Activated T-helper 1 cell treated with Interleukin-2 at 50 U/mL for 16 hours (primary cell): ENCODE measurements around the gene PCDHA4.
"Not testable (repeated sequence)": the region's sequence is repeated elsewhere in the genome, so short reads cannot be mapped to it uniquely, and the experiment has no call there.

Source experiments
- DNase-seq: peaks from one replicate; pipeline ENCODE4 v3.0.0-alpha.2; 2020; ENCODE audit warnings: low read depth

Gene PCDHA4

GRCh38 chr5:140806834-140807775, at the start of gene PCDHA4:
Gene PCDHA4 (plus strand): TSS chr5:140807068.
- no peak for DNase-seq

DNA sequence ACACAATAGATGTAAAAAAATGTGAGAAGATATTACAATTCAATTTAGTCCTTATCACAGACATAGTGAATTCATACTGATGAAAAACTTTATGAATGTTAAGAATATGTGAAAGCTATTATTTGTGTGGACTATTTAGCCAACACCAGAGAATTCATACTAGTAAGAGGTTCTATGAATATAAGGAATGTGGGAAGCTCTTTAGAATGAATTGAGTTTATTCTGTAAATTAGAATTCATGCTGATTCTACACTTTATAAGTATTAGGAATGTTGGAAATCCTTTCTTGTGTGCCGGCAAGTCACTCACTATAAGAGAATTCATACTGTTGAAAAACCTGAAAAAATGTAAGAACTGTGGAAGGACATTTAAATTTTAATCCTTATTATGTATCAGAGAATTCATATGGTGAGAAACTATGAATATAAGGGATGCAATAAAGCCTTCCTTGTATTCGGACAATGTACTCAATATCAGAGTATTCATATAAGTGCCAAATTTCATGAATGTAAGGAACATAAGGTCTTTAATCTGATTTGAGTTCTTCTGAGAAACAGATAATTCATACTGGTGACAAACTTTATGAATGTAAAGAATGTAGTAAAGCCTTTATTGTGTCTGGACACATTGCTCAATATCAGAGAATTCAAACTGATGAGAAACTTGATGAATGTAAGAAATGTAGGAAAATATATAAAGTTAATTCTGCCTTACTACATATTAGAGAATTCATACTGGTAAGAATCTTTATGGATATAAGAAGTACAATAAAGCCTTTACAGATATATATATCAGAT, 42.5 kb upstream of the PCDHA4 start:
- no peak for DNase-seq

DNA sequence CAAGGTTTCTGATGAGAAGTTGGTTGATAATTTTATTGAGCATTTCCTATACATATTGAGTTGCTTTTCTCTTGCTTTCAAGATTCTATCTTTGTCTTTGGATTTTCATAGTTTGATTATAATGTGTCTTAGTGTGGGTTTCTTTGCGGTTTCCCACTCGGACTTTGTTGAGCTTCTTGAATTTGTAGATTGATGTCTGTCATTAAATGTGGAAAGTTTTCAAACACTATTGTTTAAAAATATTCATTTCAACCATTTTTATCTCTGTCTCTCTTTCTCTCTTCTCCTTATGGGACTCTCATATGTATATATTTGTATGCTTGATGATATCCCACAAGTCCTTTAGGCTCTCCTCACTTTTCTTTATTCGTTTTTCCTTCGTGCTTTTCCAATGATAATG, 39.4 kb upstream of the PCDHA4 start:
- DNase-seq, result no peak

- DNase-seq, result no peak
Measured at GRCh38 chr5:140780512-140780911, 26.4 kb upstream of the PCDHA4 start.

DNA sequence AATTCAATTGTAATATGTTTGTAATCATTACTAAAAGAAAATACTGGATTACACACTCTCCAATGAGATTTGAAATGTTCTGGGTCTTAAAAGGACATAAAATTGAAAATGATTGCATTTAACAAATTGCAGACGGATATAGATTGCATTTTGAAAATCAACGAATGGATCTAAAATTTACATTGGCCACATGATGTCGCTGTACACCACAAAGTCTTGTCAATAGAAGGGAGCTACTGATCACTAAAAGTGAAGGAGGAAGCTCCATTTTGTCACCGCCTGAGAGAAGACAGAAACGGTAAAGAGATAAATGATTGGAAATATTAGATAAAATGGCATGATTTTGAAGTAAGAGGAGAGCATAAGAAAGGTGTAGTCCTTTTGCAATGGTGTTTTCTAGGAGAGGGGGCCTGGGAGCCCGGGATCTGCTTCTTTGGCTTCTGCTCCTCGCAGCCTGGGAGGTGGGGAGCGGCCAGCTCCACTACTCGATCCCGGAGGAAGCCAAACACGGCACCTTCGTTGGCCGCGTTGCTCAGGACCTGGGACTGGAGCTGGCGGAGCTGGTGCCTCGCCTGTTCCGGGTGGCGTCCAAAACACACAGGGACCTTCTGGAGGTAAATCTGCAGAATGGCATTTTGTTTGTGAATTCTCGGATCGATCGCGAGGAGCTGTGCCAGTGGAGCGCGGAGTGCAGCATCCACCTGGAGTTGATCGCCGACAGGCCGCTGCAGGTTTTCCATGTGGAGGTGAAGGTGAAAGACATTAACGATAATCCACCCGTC, 20.8 kb upstream of the PCDHA4 start, which contains the start of gene PCDHA1:
Gene PCDHA1, plus strand, starts transcription at position 236 of the 782 bp plus-strand sequence.
- no peak for DNase-seq

GRCh38 chr5:140787422-140787821, 19.4 kb upstream of the PCDHA4 start:
- not testable (repeated sequence) for DNase-seq

GRCh38 chr5:140787849-140788504, 18.9 kb upstream of the PCDHA4 start:
- DNase-seq, result not testable (repeated sequence)

GRCh38 chr5:140791089-140791488, 15.8 kb upstream of the PCDHA4 start:
- DNase-seq, result no peak

GRCh38 chr5:140794595-140795258, 12.1 kb upstream of the PCDHA4 start, which contains the start of gene PCDHA2:
Gene PCDHA2 (plus strand): TSS chr5:140794852.
- no peak for DNase-seq

DNA sequence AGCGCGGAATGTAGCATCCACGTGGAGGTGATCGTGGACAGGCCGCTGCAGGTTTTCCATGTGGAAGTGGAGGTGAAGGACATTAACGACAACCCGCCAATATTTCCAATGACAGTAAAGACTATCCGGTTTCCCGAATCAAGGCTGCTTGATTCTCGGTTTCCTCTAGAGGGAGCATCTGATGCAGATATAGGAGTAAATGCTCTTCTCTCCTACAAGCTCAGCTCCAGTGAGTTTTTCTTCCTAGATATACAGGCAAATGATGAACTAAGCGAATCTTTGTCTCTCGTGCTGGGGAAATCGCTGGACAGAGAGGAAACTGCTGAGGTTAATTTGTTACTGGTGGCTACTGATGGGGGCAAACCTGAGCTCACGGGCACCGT, 11.6 kb upstream of the PCDHA4 start:
- DNase-seq, result no peak

GRCh38 chr5:140796072-140796717, 10.7 kb upstream of the PCDHA4 start:
- not testable (repeated sequence) for DNase-seq

GRCh38 chr5:140796718-140797095, 10.2 kb upstream of the PCDHA4 start:
- DNase-seq, result no peak

DNA sequence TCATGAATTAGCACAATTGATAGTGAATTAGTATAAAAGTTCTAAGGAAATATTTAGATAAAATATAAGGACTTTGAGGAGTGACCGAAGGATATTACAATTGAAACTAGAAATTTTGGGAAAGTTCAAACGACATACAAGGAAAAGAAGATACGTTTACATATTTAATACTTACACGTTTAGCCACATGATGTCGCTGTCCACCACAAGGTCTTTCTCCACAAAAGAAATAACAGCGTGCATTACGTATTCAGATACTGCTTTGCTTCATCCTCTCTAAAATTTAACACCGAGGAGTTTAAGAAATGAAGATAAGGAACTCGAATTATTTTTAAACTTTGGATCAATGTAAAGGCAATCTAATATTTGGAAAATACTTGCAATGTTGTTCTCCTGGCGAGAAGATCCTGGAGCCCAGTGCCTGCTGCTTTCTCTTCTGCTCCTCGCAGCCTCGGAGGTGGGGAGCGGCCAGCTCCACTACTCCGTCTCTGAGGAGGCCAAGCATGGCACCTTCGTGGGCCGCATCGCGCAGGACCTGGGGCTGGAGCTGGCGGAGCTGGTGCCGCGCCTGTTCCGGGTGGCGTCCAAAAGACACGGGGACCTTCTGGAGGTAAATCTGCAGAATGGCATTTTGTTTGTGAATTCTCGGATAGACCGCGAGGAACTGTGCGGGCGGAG, 5.9 kb upstream of the PCDHA4 start, which contains the start of gene PCDHA3:
Gene PCDHA3, plus strand, starts transcription at position 242 of the 678 bp plus-strand sequence.
- no peak for DNase-seq

DNA sequence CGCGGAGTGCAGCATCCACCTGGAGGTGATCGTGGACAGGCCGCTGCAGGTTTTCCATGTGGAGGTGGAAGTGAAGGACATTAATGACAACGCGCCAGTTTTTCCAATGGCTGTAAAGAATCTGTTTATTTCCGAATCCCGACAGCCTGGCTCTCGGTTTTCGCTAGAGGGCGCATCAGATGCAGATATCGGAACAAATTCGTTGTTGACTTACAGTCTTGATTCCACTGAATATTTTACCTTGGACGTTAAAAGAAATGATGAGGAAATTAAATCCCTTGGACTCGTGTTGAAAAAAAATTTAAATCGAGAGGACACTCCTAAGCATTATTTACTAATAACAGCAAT, 5.4 kb upstream of the PCDHA4 start:
- DNase-seq, result no peak

- DNase-seq, result not testable (repeated sequence)
Measured at GRCh38 chr5:140802381-140802780, 4.5 kb upstream of the PCDHA4 start.

GRCh38 chr5:140802781-140803271, 4.0 kb upstream of the PCDHA4 start:
- no peak for DNase-seq

- not testable (repeated sequence) for DNase-seq
Measured at GRCh38 chr5:140808241-140808888, 1.5 kb downstream of the PCDHA4 start.

- no peak for DNase-seq
Measured at GRCh38 chr5:140808889-140809291, 2.0 kb downstream of the PCDHA4 start.
